ENCODE data around the gene BTG3. TPM values are rescaled to one million over a fixed set of nuclear protein-coding genes. Genes with fewer than 3 reads are reported as not detected.

Gene BTG3
- total and polyA plus RNA-seq, 9 of the 15 experiments (the other 6 are each of a cell fraction or from before 2014, with no cell fraction given) = 11.7 to 43.0 (median 29.7) TPM

DNA sequence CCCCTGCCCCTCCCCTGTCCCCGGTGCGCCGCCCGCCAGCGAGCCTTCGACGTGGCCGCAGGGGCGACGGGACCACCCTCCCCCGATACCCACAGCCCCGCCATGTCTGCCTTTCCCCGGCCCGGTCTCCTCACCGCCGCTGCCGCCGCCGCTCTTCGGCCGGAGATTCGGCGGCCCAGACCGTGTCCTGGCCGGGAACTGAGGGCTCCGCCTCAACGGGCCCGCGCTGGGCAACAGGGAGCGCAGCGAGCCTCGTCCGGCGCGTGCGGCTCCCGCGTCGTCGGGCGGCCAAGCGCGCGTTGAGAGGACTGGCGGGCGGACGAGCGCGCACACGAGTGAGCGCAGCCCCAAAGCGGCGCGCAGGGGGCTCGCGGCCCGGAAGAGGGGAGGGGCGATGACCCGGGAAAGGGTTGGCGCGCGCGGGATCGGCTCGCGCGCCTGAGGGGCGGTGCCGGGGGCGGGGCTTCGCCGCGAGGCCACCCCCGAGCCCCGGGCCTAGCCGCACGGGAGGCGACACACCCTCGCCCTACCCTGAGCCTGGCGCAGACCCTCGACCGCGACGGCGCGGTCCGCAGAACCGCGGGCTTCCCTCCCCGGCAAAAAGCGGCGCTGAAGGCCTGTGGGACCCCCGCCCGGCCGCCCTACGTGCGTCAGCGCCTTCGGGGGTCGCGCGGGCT lies at the start of gene BTG3 (continued):
- TF ChIP-seq CUX1 (CRISPR knock-in tag; IDR thresholded peaks at IDR 0.05) (no peak), ZNF785 (CRISPR knock-in tag; IDR thresholded peaks at IDR 0.05) (no peak), ZNF589 (CRISPR knock-in tag; IDR thresholded peaks at IDR 0.05; ENCODE audit: low read depth) (no peak), GABPB2 (CRISPR knock-in tag; conservative IDR thresholded peaks at IDR 0.05) (no peak), ADNP (tag; IDR thresholded peaks at IDR 0.05) (no peak), KDM5B (IDR thresholded peaks at IDR 0.05; ENCODE audit: insufficient replicate concordance, low read depth, low read length) (peak; percentile 74), TSC22D4 (tag; IDR thresholded peaks at IDR 0.05) (no peak), FOXM1 (IDR thresholded peaks at IDR 0.05; ENCODE audit: low read depth) (no peak), FOXM1 (CRISPR knock-in tag; IDR thresholded peaks at IDR 0.05; ENCODE audit: low read depth) (peak; percentile 70; the same call in 1 of the 2 replicates), DNMT1 (IDR thresholded peaks at IDR 0.05) (no peak), ZSCAN32 (CRISPR knock-in tag; IDR thresholded peaks at IDR 0.05) (no peak), ZNF644 (tag; IDR thresholded peaks at IDR 0.05; ENCODE audit: low read depth) (no peak), CAMTA2 (CRISPR knock-in tag; conservative IDR thresholded peaks at IDR 0.05) (no peak), ZEB2 (IDR thresholded peaks at IDR 0.05) (no peak), TFAP4 (CRISPR knock-in tag; IDR thresholded peaks at IDR 0.05; ENCODE audit: borderline replicate concordance) (no peak)
- TF ChIP-seq, protein P1, sequence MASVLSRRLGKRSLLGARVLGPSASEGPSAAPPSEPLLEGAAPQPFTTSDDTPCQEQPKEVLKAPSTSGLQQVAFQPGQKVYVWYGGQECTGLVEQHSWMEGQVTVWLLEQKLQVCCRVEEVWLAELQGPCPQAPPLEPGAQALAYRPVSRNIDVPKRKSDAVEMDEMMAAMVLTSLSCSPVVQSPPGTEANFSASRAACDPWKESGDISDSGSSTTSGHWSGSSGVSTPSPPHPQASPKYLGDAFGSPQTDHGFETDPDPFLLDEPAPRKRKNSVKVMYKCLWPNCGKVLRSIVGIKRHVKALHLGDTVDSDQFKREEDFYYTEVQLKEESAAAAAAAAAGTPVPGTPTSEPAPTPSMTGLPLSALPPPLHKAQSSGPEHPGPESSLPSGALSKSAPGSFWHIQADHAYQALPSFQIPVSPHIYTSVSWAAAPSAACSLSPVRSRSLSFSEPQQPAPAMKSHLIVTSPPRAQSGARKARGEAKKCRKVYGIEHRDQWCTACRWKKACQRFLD (CRISPR knock-in tag; IDR thresholded peaks at IDR 0.05) = no peak
- TF ChIP-seq, protein P2, sequence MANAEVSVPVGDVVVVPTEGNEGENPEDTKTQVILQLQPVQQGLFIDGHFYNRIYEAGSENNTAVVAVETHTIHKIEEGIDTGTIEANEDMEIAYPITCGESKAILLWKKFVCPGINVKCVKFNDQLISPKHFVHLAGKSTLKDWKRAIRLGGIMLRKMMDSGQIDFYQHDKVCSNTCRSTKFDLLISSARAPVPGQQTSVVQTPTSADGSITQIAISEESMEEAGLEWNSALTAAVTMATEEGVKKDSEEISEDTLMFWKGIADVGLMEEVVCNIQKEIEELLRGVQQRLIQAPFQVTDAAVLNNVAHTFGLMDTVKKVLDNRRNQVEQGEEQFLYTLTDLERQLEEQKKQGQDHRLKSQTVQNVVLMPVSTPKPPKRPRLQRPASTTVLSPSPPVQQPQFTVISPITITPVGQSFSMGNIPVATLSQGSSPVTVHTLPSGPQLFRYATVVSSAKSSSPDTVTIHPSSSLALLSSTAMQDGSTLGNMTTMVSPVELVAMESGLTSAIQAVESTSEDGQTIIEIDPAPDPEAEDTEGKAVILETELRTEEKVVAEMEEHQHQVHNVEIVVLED (CRISPR knock-in tag; IDR thresholded peaks at IDR 0.05) = peak; percentile 74

Data from K562 (cell line).